B cell (primary cell): ENCODE data around the gene TLK1.

Source experiments
- EZH2 ChIP-seq: IDR thresholded peaks from 2 replicates; pipeline ENCODE4 v1.6.1; 2012; ENCODE audit warnings: borderline replicate concordance, low read depth, mild to moderate bottlenecking, moderate library complexity, low read length; ENCODE audit not compliant: insufficient read depth, poor library complexity, severe bottlenecking
- TF ChIP-seq, protein P1 (sequence below): fragments of 200-600 bp; IDR thresholded peaks from one replicate; pipeline ENCODE4 v1.8.0; 2022; ENCODE audit warnings: antibody characterized with exemption, mild to moderate bottlenecking

DNA sequence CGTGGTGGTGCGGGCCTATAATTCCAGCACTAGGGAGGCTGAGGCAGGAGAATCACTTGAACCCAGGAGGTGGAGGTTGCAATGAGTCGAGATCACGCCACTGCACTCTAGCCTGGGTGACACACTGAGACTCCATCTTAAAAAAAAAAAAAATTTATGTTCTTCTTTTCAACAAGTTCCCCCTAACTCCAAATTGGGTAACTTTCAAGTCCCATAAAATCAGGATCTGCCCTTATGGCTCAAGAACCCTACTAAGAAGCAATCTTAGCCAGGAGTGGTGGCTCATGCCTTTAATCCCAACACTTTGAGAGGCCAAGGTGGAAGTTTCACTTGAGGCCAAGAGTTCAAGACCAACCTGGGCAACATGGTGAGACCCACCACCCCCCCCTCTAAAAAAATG, 30.3 kb upstream of the TLK1 start:
- TF ChIP-seq, protein P1, sequence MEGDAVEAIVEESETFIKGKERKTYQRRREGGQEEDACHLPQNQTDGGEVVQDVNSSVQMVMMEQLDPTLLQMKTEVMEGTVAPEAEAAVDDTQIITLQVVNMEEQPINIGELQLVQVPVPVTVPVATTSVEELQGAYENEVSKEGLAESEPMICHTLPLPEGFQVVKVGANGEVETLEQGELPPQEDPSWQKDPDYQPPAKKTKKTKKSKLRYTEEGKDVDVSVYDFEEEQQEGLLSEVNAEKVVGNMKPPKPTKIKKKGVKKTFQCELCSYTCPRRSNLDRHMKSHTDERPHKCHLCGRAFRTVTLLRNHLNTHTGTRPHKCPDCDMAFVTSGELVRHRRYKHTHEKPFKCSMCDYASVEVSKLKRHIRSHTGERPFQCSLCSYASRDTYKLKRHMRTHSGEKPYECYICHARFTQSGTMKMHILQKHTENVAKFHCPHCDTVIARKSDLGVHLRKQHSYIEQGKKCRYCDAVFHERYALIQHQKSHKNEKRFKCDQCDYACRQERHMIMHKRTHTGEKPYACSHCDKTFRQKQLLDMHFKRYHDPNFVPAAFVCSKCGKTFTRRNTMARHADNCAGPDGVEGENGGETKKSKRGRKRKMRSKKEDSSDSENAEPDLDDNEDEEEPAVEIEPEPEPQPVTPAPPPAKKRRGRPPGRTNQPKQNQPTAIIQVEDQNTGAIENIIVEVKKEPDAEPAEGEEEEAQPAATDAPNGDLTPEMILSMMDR = no peak
- no peak for TF ChIP-seq EZH2
